Lower leg skin (tissue), 3 donors: Measurements from ENCODE around the gene CCDC197.

Experiments used
- POLR2A ChIP-seq, 2 donors: fragments of 450-650 bp; IDR thresholded peaks; one replicate each; pipeline ENCODE4 v1.6.1; 2016 to 2017; ENCODE audit warnings: antibody characterized with exemption in 2 of 2, mild to moderate bottlenecking in 1 of 2, moderate library complexity in 1 of 2
- TF ChIP-seq, protein P1 (sequence below), 3 donors: fragments of 450-650 bp; IDR thresholded peaks; one replicate each; pipeline ENCODE4 v1.5.1; 2016; ENCODE audit warnings: antibody characterized with exemption in 3 of 3, mild to moderate bottlenecking in 3 of 3, moderate library complexity in 2 of 3

DNA sequence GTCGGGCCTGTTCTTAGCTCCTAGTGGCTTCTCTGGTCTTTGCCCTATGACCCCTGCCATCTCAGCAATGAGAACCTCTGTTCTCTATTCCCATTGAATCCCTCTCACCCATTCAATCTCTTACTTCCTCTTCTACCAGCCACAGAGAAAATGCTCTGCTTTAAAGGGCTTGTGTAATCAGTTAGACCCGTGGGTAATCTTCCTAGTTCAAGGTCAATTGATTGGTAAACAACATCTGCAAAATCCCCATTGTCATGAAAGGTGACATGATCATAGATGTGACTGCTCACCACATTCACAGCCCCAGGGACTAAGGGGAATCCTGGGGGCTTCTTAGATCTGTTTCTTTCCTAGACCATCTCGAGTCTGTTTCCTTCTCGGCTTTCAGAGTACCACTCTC lies 7.2 kb upstream of the CCDC197 start:
- TF ChIP-seq, protein P1, sequence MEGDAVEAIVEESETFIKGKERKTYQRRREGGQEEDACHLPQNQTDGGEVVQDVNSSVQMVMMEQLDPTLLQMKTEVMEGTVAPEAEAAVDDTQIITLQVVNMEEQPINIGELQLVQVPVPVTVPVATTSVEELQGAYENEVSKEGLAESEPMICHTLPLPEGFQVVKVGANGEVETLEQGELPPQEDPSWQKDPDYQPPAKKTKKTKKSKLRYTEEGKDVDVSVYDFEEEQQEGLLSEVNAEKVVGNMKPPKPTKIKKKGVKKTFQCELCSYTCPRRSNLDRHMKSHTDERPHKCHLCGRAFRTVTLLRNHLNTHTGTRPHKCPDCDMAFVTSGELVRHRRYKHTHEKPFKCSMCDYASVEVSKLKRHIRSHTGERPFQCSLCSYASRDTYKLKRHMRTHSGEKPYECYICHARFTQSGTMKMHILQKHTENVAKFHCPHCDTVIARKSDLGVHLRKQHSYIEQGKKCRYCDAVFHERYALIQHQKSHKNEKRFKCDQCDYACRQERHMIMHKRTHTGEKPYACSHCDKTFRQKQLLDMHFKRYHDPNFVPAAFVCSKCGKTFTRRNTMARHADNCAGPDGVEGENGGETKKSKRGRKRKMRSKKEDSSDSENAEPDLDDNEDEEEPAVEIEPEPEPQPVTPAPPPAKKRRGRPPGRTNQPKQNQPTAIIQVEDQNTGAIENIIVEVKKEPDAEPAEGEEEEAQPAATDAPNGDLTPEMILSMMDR (IDR thresholded peaks at IDR 0.05) = no peak
- no peak for TF ChIP-seq POLR2A (IDR thresholded peaks at IDR 0.05)
